ENCODE results near the gene ASRGL1. TPM values are rescaled to one million over a fixed set of nuclear protein-coding genes. Genes with fewer than 3 reads are reported as not detected.
"Not testable (repeated sequence)": the region's sequence is repeated elsewhere in the genome, so short reads cannot be mapped to it uniquely, and the experiment has no call there.

Gene ASRGL1
- total and polyA plus RNA-seq, 2 of the 13 experiments (the other 11 are each of a cell fraction or from before 2014, with no cell fraction given) = 50.8 to 97.5 TPM

- intact Hi-C loops (cut with micrococcal nuclease; ENCODE audit: unreplicated experiment); H3K27ac ChIP-seq (ENCODE audit: extremely low read length, insufficient read depth, low read length); H3K9ac ChIP-seq (ENCODE audit: insufficient read depth, low read depth, low read length); in situ Hi-C loops (cut with HindIII; ENCODE audit: extremely low pct_ligation_motif_present, low pct_unique_long_range_greater_than_20kb); FAIRE-seq; BruUV-seq (replicated peaks); H3K4me3 ChIP-seq (replicated peaks in 1 of 3; ENCODE audit: insufficient read depth in 1 of 3, low read depth in 2 of 3, low read length in 3 of 3); H3K9me3 ChIP-seq (ENCODE audit: low read length); CTCF ChIA-PET (ENCODE audit: low intra/inter-chr PET ratio, low total read pairs); ATAC-seq; H3K36me3 ChIP-seq (replicated peaks in 1 of 2; ENCODE audit: control insufficient read depth in 1 of 2, insufficient read depth in 2 of 2, low read length in 2 of 2); DNase-seq (ENCODE audit: low spot score); H3K79me2 ChIP-seq (ENCODE audit: insufficient read depth, low read length); H2AFZ ChIP-seq (ENCODE audit: low read length); H4K20me1 ChIP-seq (ENCODE audit: insufficient read depth, low read length); TF ChIP-seq SOX6, SOX13, FOXP1 (IDR thresholded peaks at IDR 0.05): not testable (repeated sequence)
- Histone ChIP-seq H3K27me3 (ENCODE audit: control insufficient read depth in 1 of 2, insufficient read depth in 2 of 2, low read length in 2 of 2) (peaks cover 0 to 17% of the 10 kb centered on the region in 2 experiments; a peak in 1 of 5 replicates), H3K4me1 (ENCODE audit: insufficient read depth, low read length) (peaks cover 32% of the 10 kb centered on the region), H3K4me2 (ENCODE audit: low read depth, low read length) (peak overlapping the region; percentile 39; the same call in 1 of the 2 replicates)
- WGBS (ENCODE audit: low lambda C conversion rate) = 2% methylated on average over 6 of the region's 6 CpGs
- POLR2A ChIA-PET = interaction anchor here (0.6 kb wide), 1 partner anchor 434 kb away, joined by 3 read pairs; no protein-coding TSS in a partner anchor
- TF ChIP-seq SOX5 (CRISPR knock-in tag; IDR thresholded peaks at IDR 0.05; ENCODE audit: borderline replicate concordance) (peak; percentile 66), PITX1 (CRISPR knock-in tag; IDR thresholded peaks at IDR 0.05) (peak; percentile 72; the same call in 1 of the 2 replicates), SOX6 (CRISPR knock-in tag; IDR thresholded peaks at IDR 0.05) (peak; percentile 68), TBX2 (CRISPR knock-in tag; IDR thresholded peaks at IDR 0.05; ENCODE audit: borderline replicate concordance) (peak; percentile 32; the same call in 1 of the 2 replicates), HNF4A (CRISPR knock-in tag; IDR thresholded peaks at IDR 0.05) (0 out of 2 replicates have a peak, but pooled peaks have one; percentile 14), ARID5B (CRISPR knock-in tag; IDR thresholded peaks at IDR 0.05) (peak; percentile 45; the same call in 1 of the 2 replicates), FOXA3 (CRISPR knock-in tag; IDR thresholded peaks at IDR 0.05) (0 out of 2 replicates have a peak, but pooled peaks have one; percentile 8), SOX13 (CRISPR knock-in tag; conservative IDR thresholded peaks at IDR 0.05 in 1 of 2, IDR thresholded peaks at IDR 0.05 in 1 of 2) (peak in 1 of 2 experiments; percentile 80; a peak in 2 of 4 replicates), FOXP1 (CRISPR knock-in tag; IDR thresholded peaks at IDR 0.05) (0 out of 2 replicates have a peak, but pooled peaks have one; percentile 18), NCOA2 (CRISPR knock-in tag; IDR thresholded peaks at IDR 0.05) (0 out of 2 replicates have a peak, but pooled peaks have one; percentile 14)
These were observed 10.5 kb upstream of the ASRGL1 start for GRCh38 chr11:62326719-62327118.

DNA sequence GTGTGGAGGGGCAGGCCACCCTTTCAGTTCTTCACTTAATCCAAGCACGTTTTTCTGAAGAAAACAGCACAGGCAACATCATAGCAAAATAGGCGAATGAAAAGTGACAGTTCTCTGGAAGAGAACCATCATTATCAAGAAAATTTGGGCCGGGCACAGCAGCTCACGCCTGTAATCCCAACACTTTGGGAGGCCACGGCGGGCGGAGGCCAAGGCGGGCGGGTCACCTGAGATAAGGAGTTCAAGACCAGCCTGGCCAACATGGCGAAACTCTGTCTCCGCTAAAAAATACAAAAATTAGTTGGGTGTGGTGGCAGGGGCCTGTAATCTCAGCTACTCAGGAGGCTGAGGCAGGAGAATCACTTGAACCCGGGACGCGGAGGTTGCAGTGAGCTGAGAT, 9.7 kb upstream of the ASRGL1 start:
- H2AFZ ChIP-seq (ENCODE audit: low read length); H3K27ac ChIP-seq (ENCODE audit: extremely low read length, insufficient read depth, low read length); H3K9ac ChIP-seq (ENCODE audit: insufficient read depth, low read depth, low read length); FAIRE-seq; ATAC-seq; in situ Hi-C loops (cut with HindIII; ENCODE audit: extremely low pct_ligation_motif_present, low pct_unique_long_range_greater_than_20kb); CTCF ChIA-PET (ENCODE audit: low intra/inter-chr PET ratio, low total read pairs); H3K4me3 ChIP-seq (replicated peaks in 1 of 3; ENCODE audit: insufficient read depth in 1 of 3, low read depth in 2 of 3, low read length in 3 of 3); H4K20me1 ChIP-seq (ENCODE audit: insufficient read depth, low read length); DNase-seq (ENCODE audit: low spot score); intact Hi-C loops (cut with micrococcal nuclease; ENCODE audit: unreplicated experiment); H3K79me2 ChIP-seq (ENCODE audit: insufficient read depth, low read length); POLR2A ChIA-PET; H3K9me3 ChIP-seq (ENCODE audit: low read length); H3K4me2 ChIP-seq (ENCODE audit: low read depth, low read length); BruUV-seq (replicated peaks); H3K36me3 ChIP-seq (replicated peaks in 1 of 2; ENCODE audit: control insufficient read depth in 1 of 2, insufficient read depth in 2 of 2, low read length in 2 of 2): not testable (repeated sequence)
- WGBS (ENCODE audit: low lambda C conversion rate) = 74% methylated on average over 14 of the region's 14 CpGs
- peaks cover 32% of the 10 kb centered on the region for H3K4me1 ChIP-seq (ENCODE audit: insufficient read depth, low read length)
- H3K27me3 ChIP-seq (ENCODE audit: control insufficient read depth in 1 of 2, insufficient read depth in 2 of 2, low read length in 2 of 2) = peaks cover 0 to 19% of the 10 kb centered on the region in 2 experiments; a peak in 2 of 5 replicates

All from HepG2 (cell line).